ENCODE measurements around the gene SDF2. TPM values are rescaled to one million over a fixed set of nuclear protein-coding genes. Genes with fewer than 3 reads are reported as not detected.

The SDF2 gene
- total RNA-seq, 1 experiment from 2014 or later = 72.1 TPM

DNA sequence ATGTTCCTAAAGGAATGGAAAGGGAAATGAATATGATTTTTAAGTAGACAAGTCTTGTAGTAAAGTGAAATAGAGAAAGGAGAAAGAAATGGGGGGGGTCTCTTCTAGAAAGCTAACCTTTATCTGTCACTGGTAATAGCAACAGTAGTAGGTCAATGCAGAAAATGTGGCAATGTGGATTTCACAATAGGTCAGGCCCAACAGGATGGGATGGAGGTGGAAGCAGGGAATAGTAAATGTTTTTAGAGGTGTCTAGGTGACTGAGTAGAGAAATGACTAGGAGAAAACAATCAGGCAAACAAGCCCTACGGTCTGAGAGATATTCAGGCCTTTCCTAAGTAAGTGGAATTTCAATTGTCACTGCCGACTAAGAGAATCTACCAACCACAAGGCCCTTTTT lies 41.7 kb downstream of the SDF2 start:
- no peak overlapping the region for H3K4me3 ChIP-seq (ENCODE audit: low read depth in 2 of 2, low read length in 2 of 2)
- intact Hi-C loops (cut with micrococcal nuclease; ENCODE audit: unreplicated experiment) = no loop called here
- in situ Hi-C loops (cut with HindIII; ENCODE audit: low pct_unique_long_range_greater_than_20kb, low sequenced_read_pairs) = no loop called here
- no peak overlapping the region for H3K27ac ChIP-seq (ENCODE audit: low read length)
- no peak for DNase-seq (ENCODE audit: low read depth, low spot score)
- no peaks in the 10 kb centered on the region for H3K9me3 ChIP-seq (ENCODE audit: control insufficient read depth, insufficient read depth, low read depth, low read length)
- POLR2A ChIA-PET = no interaction called here
- H3K36me3 ChIP-seq (ENCODE audit: control insufficient read depth, insufficient read depth, low read length) = peaks cover 75% of the 10 kb centered on the region
- H3K4me1 ChIP-seq (ENCODE audit: control insufficient read depth, insufficient read depth, low read length) = no peaks in the 10 kb centered on the region
- no TSS peak for BruUV-seq (replicated peaks)
- CTCF ChIA-PET = no interaction called here
- TF ChIP-seq TCF7L2 (IDR thresholded peaks at IDR 0.05; ENCODE audit: low read depth, low read length) (no peak), SIN3A (IDR thresholded peaks at IDR 0.05; ENCODE audit: borderline replicate concordance, insufficient read depth, low read depth, low read length) (no peak), POLR2AphosphoS5 (IDR thresholded peaks at IDR 0.05; ENCODE audit: low read depth, low read length) (no peak)
- TF ChIP-seq, protein P1, sequence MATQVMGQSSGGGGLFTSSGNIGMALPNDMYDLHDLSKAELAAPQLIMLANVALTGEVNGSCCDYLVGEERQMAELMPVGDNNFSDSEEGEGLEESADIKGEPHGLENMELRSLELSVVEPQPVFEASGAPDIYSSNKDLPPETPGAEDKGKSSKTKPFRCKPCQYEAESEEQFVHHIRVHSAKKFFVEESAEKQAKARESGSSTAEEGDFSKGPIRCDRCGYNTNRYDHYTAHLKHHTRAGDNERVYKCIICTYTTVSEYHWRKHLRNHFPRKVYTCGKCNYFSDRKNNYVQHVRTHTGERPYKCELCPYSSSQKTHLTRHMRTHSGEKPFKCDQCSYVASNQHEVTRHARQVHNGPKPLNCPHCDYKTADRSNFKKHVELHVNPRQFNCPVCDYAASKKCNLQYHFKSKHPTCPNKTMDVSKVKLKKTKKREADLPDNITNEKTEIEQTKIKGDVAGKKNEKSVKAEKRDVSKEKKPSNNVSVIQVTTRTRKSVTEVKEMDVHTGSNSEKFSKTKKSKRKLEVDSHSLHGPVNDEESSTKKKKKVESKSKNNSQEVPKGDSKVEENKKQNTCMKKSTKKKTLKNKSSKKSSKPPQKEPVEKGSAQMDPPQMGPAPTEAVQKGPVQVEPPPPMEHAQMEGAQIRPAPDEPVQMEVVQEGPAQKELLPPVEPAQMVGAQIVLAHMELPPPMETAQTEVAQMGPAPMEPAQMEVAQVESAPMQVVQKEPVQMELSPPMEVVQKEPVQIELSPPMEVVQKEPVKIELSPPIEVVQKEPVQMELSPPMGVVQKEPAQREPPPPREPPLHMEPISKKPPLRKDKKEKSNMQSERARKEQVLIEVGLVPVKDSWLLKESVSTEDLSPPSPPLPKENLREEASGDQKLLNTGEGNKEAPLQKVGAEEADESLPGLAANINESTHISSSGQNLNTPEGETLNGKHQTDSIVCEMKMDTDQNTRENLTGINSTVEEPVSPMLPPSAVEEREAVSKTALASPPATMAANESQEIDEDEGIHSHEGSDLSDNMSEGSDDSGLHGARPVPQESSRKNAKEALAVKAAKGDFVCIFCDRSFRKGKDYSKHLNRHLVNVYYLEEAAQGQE (IDR thresholded peaks at IDR 0.05; ENCODE audit: insufficient read depth in 1 of 2, low read depth in 2 of 2, low read length in 1 of 2) = no peak
- TF ChIP-seq, protein P2, sequence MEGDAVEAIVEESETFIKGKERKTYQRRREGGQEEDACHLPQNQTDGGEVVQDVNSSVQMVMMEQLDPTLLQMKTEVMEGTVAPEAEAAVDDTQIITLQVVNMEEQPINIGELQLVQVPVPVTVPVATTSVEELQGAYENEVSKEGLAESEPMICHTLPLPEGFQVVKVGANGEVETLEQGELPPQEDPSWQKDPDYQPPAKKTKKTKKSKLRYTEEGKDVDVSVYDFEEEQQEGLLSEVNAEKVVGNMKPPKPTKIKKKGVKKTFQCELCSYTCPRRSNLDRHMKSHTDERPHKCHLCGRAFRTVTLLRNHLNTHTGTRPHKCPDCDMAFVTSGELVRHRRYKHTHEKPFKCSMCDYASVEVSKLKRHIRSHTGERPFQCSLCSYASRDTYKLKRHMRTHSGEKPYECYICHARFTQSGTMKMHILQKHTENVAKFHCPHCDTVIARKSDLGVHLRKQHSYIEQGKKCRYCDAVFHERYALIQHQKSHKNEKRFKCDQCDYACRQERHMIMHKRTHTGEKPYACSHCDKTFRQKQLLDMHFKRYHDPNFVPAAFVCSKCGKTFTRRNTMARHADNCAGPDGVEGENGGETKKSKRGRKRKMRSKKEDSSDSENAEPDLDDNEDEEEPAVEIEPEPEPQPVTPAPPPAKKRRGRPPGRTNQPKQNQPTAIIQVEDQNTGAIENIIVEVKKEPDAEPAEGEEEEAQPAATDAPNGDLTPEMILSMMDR (IDR thresholded peaks at IDR 0.05) = no peak
- no peaks in the 10 kb centered on the region for H3K27me3 ChIP-seq (ENCODE audit: control insufficient read depth, insufficient read depth, low read length)
- no peak for ATAC-seq

DNA sequence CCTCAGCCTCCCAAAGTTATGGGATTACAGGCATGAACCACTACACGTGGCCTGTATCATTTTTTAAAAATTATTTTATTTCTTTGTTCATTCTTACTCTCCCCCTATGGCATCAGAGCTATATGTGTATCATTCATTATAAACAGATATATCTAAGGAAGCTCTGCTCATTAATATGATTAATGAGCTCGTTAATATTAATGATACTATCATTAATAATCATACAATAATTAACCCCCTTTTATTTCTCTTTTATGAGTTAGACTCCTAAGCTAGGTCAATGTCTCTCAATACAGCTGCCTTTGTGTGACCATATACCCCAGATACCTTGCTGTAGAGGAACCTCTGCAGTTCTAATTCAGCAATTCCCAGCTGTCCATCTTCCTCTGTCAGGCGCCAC lies 43.2 kb downstream of the SDF2 start:
- H3K4me3 ChIP-seq (ENCODE audit: low read depth in 2 of 2, low read length in 2 of 2) = no peak overlapping the region
- intact Hi-C loops (cut with micrococcal nuclease; ENCODE audit: unreplicated experiment) = no loop called here
- no peaks in the 10 kb centered on the region for H3K4me1 ChIP-seq (ENCODE audit: control insufficient read depth, insufficient read depth, low read length)
- in situ Hi-C loops (cut with HindIII; ENCODE audit: low pct_unique_long_range_greater_than_20kb, low sequenced_read_pairs) = no loop called here
- no TSS peak for BruUV-seq (replicated peaks)
- no peaks in the 10 kb centered on the region for H3K27me3 ChIP-seq (ENCODE audit: control insufficient read depth, insufficient read depth, low read length)
- CTCF ChIA-PET = no interaction called here
- H3K27ac ChIP-seq (ENCODE audit: low read length) = no peak overlapping the region
- POLR2A ChIA-PET = no interaction called here
- TF ChIP-seq, protein P1 (IDR thresholded peaks at IDR 0.05; ENCODE audit: insufficient read depth in 1 of 2, low read depth in 2 of 2, low read length in 1 of 2) = no peak
- TF ChIP-seq SIN3A (IDR thresholded peaks at IDR 0.05; ENCODE audit: borderline replicate concordance, insufficient read depth, low read depth, low read length) (no peak), TCF7L2 (IDR thresholded peaks at IDR 0.05; ENCODE audit: low read depth, low read length) (no peak), POLR2AphosphoS5 (IDR thresholded peaks at IDR 0.05; ENCODE audit: low read depth, low read length) (no peak)
- TF ChIP-seq, protein P2 (IDR thresholded peaks at IDR 0.05) = no peak
- no peak for DNase-seq (ENCODE audit: low read depth, low spot score)
- ATAC-seq = no peak
- H3K9me3 ChIP-seq (ENCODE audit: control insufficient read depth, insufficient read depth, low read depth, low read length) = no peaks in the 10 kb centered on the region
- H3K36me3 ChIP-seq (ENCODE audit: control insufficient read depth, insufficient read depth, low read length) = peaks cover 68% of the 10 kb centered on the region
